Activated CD8-positive, alpha-beta T cell treated with anti-CD3 and anti-CD28 coated beads for 36 hours (primary cell): ENCODE data around the gene PPP1R14C. TPM values are rescaled to one million over a fixed set of nuclear protein-coding genes. Genes with fewer than 3 reads are reported as not detected.
"Not testable (repeated sequence)": the region's sequence is repeated elsewhere in the genome, so short reads cannot be mapped to it uniquely, and the experiment has no call there.

Experiments used
- ATAC-seq: fragments of 200-7000 bp; cut with Tn5 transposase; one replicate; pipeline ENCODE4 v1.10.0; 2021; ENCODE audit warnings: mild to moderate bottlenecking, moderate library complexity
- CTCF ChIA-PET: fragments of 350-600 bp; sonication (Branson Sonifier 250); formaldehyde crosslinking; loops from one replicate; lab custom pipeline; 2021; ENCODE audit warnings: antibody characterized with exemption; lab: Charles Lee
- POLR2A ChIA-PET: fragments of 350-600 bp; sonication (Branson Sonifier 250); formaldehyde crosslinking; loops from one replicate; lab custom pipeline; 2021; ENCODE audit warnings: antibody characterized with exemption; lab: Charles Lee
- DNase-seq: peaks from one replicate; pipeline ENCODE4 v3.0.0-alpha.2; 2020
- H3K27ac Mint-ChIP-seq: one replicate; pipeline ENCODE4 v1.8.0; 2021; ENCODE audit warnings: mild to moderate bottlenecking, mixed read lengths
- H3K27me3 Mint-ChIP-seq: one replicate; pipeline ENCODE4 v1.8.0; 2021; ENCODE audit warnings: mixed read lengths
- H3K36me3 Mint-ChIP-seq: one replicate; pipeline ENCODE4 v1.8.0; 2021; ENCODE audit warnings: low read depth, mixed read lengths
- H3K4me1 Mint-ChIP-seq: one replicate; pipeline ENCODE4 v1.8.0; 2021; ENCODE audit warnings: low read depth, mixed read lengths
- H3K4me3 Mint-ChIP-seq: one replicate; pipeline ENCODE4 v1.8.0; 2021; ENCODE audit warnings: mild to moderate bottlenecking, moderate library complexity, mixed read lengths
- H3K9me3 Mint-ChIP-seq: one replicate; pipeline ENCODE4 v1.8.0; 2021; ENCODE audit warnings: mixed read lengths
- CTCF ChIP-seq: fragments of 200-600 bp; IDR thresholded peaks from one replicate; pipeline ENCODE4 v1.8.0; 2022; ENCODE audit warnings: antibody characterized with exemption, mild to moderate bottlenecking
- intact Hi-C: fragments of 100-400 bp; cut with micrococcal nuclease; formaldehyde crosslinking; loops from one replicate; pipeline ENCODE4 v1.10.0; 2022
- total RNA-seq, 2 experiments: library from RNA; stranded (reverse); gene quantifications; one replicate each; pipeline ENCODE4 v1.2.3, GENCODE V29; 2021

PPP1R14C gene
- total RNA-seq, 2 experiments from 2014 or later = 0.65 to 0.86 TPM

GRCh38 chr6:150186129-150186898 is 43.5 kb downstream of the PPP1R14C start:
- H3K27ac Mint-ChIP-seq = no peak overlapping the region
- TF ChIP-seq CTCF = no peak
- H3K4me1 Mint-ChIP-seq = no peaks in the 10 kb centered on the region
- H3K27me3 Mint-ChIP-seq = peaks cover 8% of the 10 kb centered on the region
- intact Hi-C loops = no loop called here
- ChIA-PET CTCF (no interaction called here), POLR2A (no interaction called here)
- ATAC-seq (no peak), DNase-seq (no peak)
- H3K36me3 Mint-ChIP-seq = no peaks in the 10 kb centered on the region
- no peak overlapping the region for H3K4me3 Mint-ChIP-seq
- H3K9me3 Mint-ChIP-seq = no peaks in the 10 kb centered on the region

- H3K36me3 Mint-ChIP-seq, CTCF ChIA-PET, H3K27me3 Mint-ChIP-seq: not testable (repeated sequence)
Observed at GRCh38 chr6:150187433-150187832, 44.6 kb downstream of the PPP1R14C start.

DNA sequence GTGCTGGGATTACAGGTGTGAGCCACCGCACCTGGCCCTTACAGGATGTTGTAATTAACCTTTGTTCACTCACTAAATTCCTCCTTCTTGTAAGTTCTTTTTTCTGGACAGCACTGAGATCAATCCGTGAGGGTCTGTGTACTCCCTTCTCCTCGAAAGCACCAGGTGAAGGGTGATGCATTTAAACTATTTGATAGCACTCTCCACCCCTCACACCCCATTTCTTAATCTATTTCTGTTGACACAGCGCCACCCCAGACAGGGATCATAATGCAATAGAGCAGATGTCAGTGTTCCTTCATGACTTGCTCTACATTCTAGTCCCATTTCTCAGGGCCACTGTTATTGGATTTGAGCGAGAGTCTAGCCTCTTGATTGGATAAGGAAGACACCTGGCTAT is 46.3 kb downstream of the PPP1R14C start:
- ChIA-PET POLR2A (no interaction called here), CTCF (no interaction called here)
- no peak for ATAC-seq
- Mint-ChIP-seq H3K4me1 (no peaks in the 10 kb centered on the region), H3K4me3 (no peak overlapping the region), H3K27me3 (peaks cover 12% of the 10 kb centered on the region), H3K36me3 (no peaks in the 10 kb centered on the region), H3K27ac (no peak overlapping the region), H3K9me3 (no peaks in the 10 kb centered on the region)
- no peak for DNase-seq
- intact Hi-C loops = no loop called here
- TF ChIP-seq CTCF = no peak

More at GRCh38 chr6:150187433-150187832, 44.6 kb downstream of the PPP1R14C start:
- H3K4me1 Mint-ChIP-seq, H3K9me3 Mint-ChIP-seq, intact Hi-C loops, DNase-seq, POLR2A ChIA-PET, H3K27ac Mint-ChIP-seq, ATAC-seq, H3K4me3 Mint-ChIP-seq: not testable (repeated sequence)

DNA sequence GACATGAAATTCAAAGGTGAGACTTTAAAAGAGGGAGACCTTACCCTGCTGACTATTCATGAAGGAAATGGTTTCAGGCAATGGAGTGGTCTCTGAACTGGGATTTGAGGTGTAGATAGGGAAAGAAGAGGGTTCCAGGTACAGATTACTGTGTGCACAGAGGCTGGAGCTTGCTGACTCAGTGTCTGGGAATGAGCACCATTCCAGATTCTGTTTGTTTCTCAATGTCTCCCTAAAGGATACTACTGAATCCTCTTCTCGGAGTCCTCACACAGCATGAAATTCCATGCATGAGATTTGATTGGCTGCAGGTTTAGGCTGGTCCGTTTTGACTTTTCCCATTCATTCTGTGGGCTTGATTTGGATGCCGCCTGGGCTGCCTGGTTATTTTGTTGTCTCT is 49.0 kb downstream of the PPP1R14C start:
- ChIA-PET CTCF (no interaction called here), POLR2A (interaction anchor here (1.0 kb wide), 1 partner anchor 16 kb away, joined by 4 read pairs; no protein-coding TSS in a partner anchor)
- DNase-seq = no peak
- Mint-ChIP-seq H3K36me3 (no peaks in the 10 kb centered on the region), H3K9me3 (no peaks in the 10 kb centered on the region), H3K4me1 (no peaks in the 10 kb centered on the region), H3K27me3 (peaks cover 15% of the 10 kb centered on the region), H3K27ac (no peak overlapping the region), H3K4me3 (no peak overlapping the region)
- no peak for ATAC-seq
- intact Hi-C loops = no loop called here
- no peak for TF ChIP-seq CTCF

GRCh38 chr6:150194195-150194594 is 51.4 kb downstream of the PPP1R14C start:
- Mint-ChIP-seq H3K9me3 (no peaks in the 10 kb centered on the region), H3K36me3 (no peaks in the 10 kb centered on the region), H3K27me3 (peaks cover 14% of the 10 kb centered on the region), H3K4me3 (no peak overlapping the region), H3K27ac (no peak overlapping the region), H3K4me1 (no peaks in the 10 kb centered on the region)
- ChIA-PET POLR2A (no interaction called here), CTCF (no interaction called here)
- TF ChIP-seq CTCF = no peak
- ATAC-seq = no peak
- intact Hi-C loops = no loop called here
- no peak for DNase-seq
